Measurements from ENCODE around the gene ARHGAP44. TPM values are rescaled to one million over a fixed set of nuclear protein-coding genes. Genes with fewer than 3 reads are reported as not detected.

The ARHGAP44 gene
- total RNA-seq, 1 experiment from 2014 or later = 9.9 TPM

- no peak overlapping the region for H4K8ac ChIP-seq (replicated peaks; ENCODE audit: insufficient read length, low read depth, low read length)
- H4K20me1 ChIP-seq (ENCODE audit: control insufficient read depth, insufficient read depth, insufficient read length) = no peaks in the 10 kb centered on the region
- H3K79me2 ChIP-seq (ENCODE audit: insufficient read depth, low read length) = no peaks in the 10 kb centered on the region
- H3K9me3 ChIP-seq (ENCODE audit: control insufficient read depth, low read depth, low read length) = no peaks in the 10 kb centered on the region
- H3K27me3 Mint-ChIP-seq (ENCODE audit: low read depth) = peaks cover 4% of the 10 kb centered on the region
- no peak overlapping the region for H2BK120ac ChIP-seq (ENCODE audit: low read depth, low read length, poor library complexity, severe bottlenecking)
- no peak overlapping the region for H2BK12ac ChIP-seq (ENCODE audit: insufficient read length, low read depth, low read length)
- no peaks in the 10 kb centered on the region for H3K27me3 ChIP-seq (ENCODE audit: insufficient read depth, low read length)
- no peak overlapping the region for H3K18ac ChIP-seq (ENCODE audit: insufficient read length, low read depth, low read length)
- no peak overlapping the region for H2AFZ ChIP-seq (ENCODE audit: low read length)
- H3K4ac ChIP-seq (ENCODE audit: low read depth, low read length) = no peak overlapping the region
- no peak overlapping the region for H3K9ac ChIP-seq (ENCODE audit: extremely low read depth, insufficient read length, low read length)
- no peak for DNase-seq
- H3K79me1 ChIP-seq (ENCODE audit: insufficient read depth, low read depth, low read length, poor library complexity, severe bottlenecking) = no peaks in the 10 kb centered on the region
- H2BK5ac ChIP-seq (ENCODE audit: insufficient read length, low read length) = no peak overlapping the region
- H4K91ac ChIP-seq (ENCODE audit: insufficient read length, low read depth, low read length) = no peak overlapping the region
- TF ChIP-seq, protein P1, sequence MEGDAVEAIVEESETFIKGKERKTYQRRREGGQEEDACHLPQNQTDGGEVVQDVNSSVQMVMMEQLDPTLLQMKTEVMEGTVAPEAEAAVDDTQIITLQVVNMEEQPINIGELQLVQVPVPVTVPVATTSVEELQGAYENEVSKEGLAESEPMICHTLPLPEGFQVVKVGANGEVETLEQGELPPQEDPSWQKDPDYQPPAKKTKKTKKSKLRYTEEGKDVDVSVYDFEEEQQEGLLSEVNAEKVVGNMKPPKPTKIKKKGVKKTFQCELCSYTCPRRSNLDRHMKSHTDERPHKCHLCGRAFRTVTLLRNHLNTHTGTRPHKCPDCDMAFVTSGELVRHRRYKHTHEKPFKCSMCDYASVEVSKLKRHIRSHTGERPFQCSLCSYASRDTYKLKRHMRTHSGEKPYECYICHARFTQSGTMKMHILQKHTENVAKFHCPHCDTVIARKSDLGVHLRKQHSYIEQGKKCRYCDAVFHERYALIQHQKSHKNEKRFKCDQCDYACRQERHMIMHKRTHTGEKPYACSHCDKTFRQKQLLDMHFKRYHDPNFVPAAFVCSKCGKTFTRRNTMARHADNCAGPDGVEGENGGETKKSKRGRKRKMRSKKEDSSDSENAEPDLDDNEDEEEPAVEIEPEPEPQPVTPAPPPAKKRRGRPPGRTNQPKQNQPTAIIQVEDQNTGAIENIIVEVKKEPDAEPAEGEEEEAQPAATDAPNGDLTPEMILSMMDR (conservative IDR thresholded peaks at IDR 0.05) = no peak
- H3K4me1 ChIP-seq (ENCODE audit: insufficient read depth, low read length) = no peaks in the 10 kb centered on the region; the same call in 1 of the 2 replicates
- peaks cover 0 to 3% of the 10 kb centered on the region in 2 experiments; a peak in 3 of 5 replicates for H3K9me3 Mint-ChIP-seq
- H3K14ac ChIP-seq (ENCODE audit: insufficient read depth, low read length) = no peak overlapping the region
- no peak overlapping the region for H3T11ph ChIP-seq (ENCODE audit: low read length)
- no peak overlapping the region for H2BK15ac ChIP-seq (ENCODE audit: low read depth, low read length)
- H3K4me2 ChIP-seq (ENCODE audit: insufficient read depth, insufficient read length, low read length) = no peak overlapping the region
- no peak overlapping the region for H3K27ac ChIP-seq (ENCODE audit: insufficient read length, low read depth, low read length)
- H3K23ac ChIP-seq (ENCODE audit: insufficient read length, low read depth, low read length) = no peak overlapping the region
- H2AK5ac ChIP-seq (ENCODE audit: insufficient read length, low read length) = no peak overlapping the region
- H3K27ac Mint-ChIP-seq = peak overlapping the region in 1 of 3 experiments; percentile 28; a peak in 1 of 7 replicates
- no peak overlapping the region for H3K4me3 Mint-ChIP-seq
- WGBS (ENCODE audit: extremely low coverage, insufficient read length, low lambda C conversion rate) = no CpG with 5 or more reads among the region's 2 CpGs
- H4K5ac ChIP-seq (ENCODE audit: insufficient read length, low read depth, low read length) = no peak overlapping the region
- H3K23me2 ChIP-seq (ENCODE audit: insufficient read length, low read depth, low read length, poor library complexity, severe bottlenecking) = no peaks in the 10 kb centered on the region
- H3K36me3 Mint-ChIP-seq (ENCODE audit: insufficient read depth in 1 of 3, low read depth in 3 of 3) = no peaks in the 10 kb centered on the region
- H2BK20ac ChIP-seq (ENCODE audit: low read depth, low read length, poor library complexity, severe bottlenecking) = no peak overlapping the region
- no peak overlapping the region for H3K56ac ChIP-seq (ENCODE audit: insufficient read length, low read depth, low read length)
- H3K4me1 Mint-ChIP-seq = peaks cover 14 to 17% of the 10 kb centered on the region in 2 experiments; a peak in 3 of 4 replicates
These were observed 240.0 kb downstream of the ARHGAP44 start for GRCh38 chr17:13029340-13029739.
